H1 (cell line): Measurements from ENCODE around the gene PLD6. TPM values are rescaled to one million over a fixed set of nuclear protein-coding genes. Genes with fewer than 3 reads are reported as not detected.

Experiments used
- CTCF ChIA-PET: fragments of 300-600 bp; sonication (Branson Sonifier 250); formaldehyde crosslinking; loops from one replicate; lab custom pipeline; 2021; ENCODE audit not compliant: partially characterized antibody; lab: Charles Lee
- POLR2A ChIA-PET: fragments of 300-600 bp; sonication (Branson Sonifier 250); formaldehyde crosslinking; loops from one replicate; lab custom pipeline; 2021; ENCODE audit warnings: inconsistent platforms; ENCODE audit not compliant: partially characterized antibody; lab: Charles Lee
- DNase-seq, 2 experiments: peaks; one replicate each; pipeline versions ENCODE4 v3.0.0 to v3.0.0-alpha.2; 2010 to 2022; ENCODE audit warnings: low spot score in 2 of 2, low read depth in 1 of 2, mixed read lengths in 1 of 2
- FAIRE-seq: peaks from 2 replicates; lab custom pipeline; 2011; peaks lifted over from hg19 to GRCh38; lab: Jason Lieb, UNC
- H2AFZ ChIP-seq: 2 replicates; pipeline ENCODE4 v1.8.1; 2012; ENCODE audit warnings: low read length, inconsistent platforms
- H2AK5ac ChIP-seq: 2 replicates; pipeline ENCODE4 v1.6.1; 2013; ENCODE audit warnings: low read depth, low read length
- H2BK120ac ChIP-seq: replicated peaks from 2 replicates; pipeline ENCODE3; 2013; ENCODE audit warnings: low read depth, low read length, inconsistent platforms
- H2BK12ac ChIP-seq: 2 replicates; pipeline ENCODE4 v1.6.1; 2013; ENCODE audit warnings: low read depth, low read length
- H2BK15ac ChIP-seq: 2 replicates; pipeline ENCODE4 v1.6.1; 2013; ENCODE audit warnings: low read length
- H2BK20ac ChIP-seq: 2 replicates; pipeline ENCODE4 v1.6.1; 2013; ENCODE audit warnings: low read length
- H2BK5ac ChIP-seq: 2 replicates; pipeline ENCODE4 v1.6.1; 2013; ENCODE audit warnings: low read depth, low read length
- H3K14ac ChIP-seq: 2 replicates; pipeline ENCODE4 v1.6.1; 2013; ENCODE audit warnings: inconsistent platforms; ENCODE audit not compliant: insufficient read length
- H3K18ac ChIP-seq: 2 replicates; pipeline ENCODE4 v1.6.1; 2013; ENCODE audit warnings: low read length; ENCODE audit errors: extremely low read depth
- H3K23ac ChIP-seq: 2 replicates; pipeline ENCODE4 v1.6.1; 2013; ENCODE audit warnings: inconsistent platforms; ENCODE audit not compliant: insufficient read length
- H3K23me2 ChIP-seq: 2 replicates; pipeline ENCODE4 v1.6.1; 2013; ENCODE audit warnings: low read depth, low read length
- H3K27ac ChIP-seq: 2 replicates; pipeline ENCODE4 v1.6.1; 2011; ENCODE audit warnings: low read depth, low read length, inconsistent platforms
- H3K27me3 ChIP-seq, 4 experiments: replicated peaks in 1 of 4; 1 replicate in 1 of 4; 2 replicates in 3 of 4; pipeline versions ENCODE4 v1.6.1 to v1.8.1; 2011 to 2013; ENCODE audit warnings: low read length in 3 of 4, mild to moderate bottlenecking in 3 of 4, inconsistent platforms in 2 of 4, mixed read lengths in 2 of 4, moderate library complexity in 1 of 4; ENCODE audit not compliant: control insufficient read depth in 3 of 4, insufficient read depth in 3 of 4; ENCODE audit errors: extremely low read depth in 1 of 4
- H3K36me3 ChIP-seq, 4 experiments: 2 replicates each; pipeline versions ENCODE4 v1.6.1 to v1.8.1; 2011 to 2013; ENCODE audit warnings: mild to moderate bottlenecking in 4 of 4, low read length in 3 of 4, moderate library complexity in 2 of 4, control low read depth in 1 of 4, inconsistent platforms in 1 of 4; ENCODE audit not compliant: insufficient read depth in 4 of 4, control insufficient read depth in 2 of 4
- H3K4ac ChIP-seq: replicated peaks from 2 replicates; pipeline ENCODE3; 2013; ENCODE audit warnings: low read length, low read depth, mixed read lengths, inconsistent platforms; ENCODE audit not compliant: insufficient read length
- H3K4me1 ChIP-seq, 4 experiments: replicated peaks in 1 of 4; 1 replicate in 1 of 4; 2 replicates in 3 of 4; pipeline versions ENCODE4 v1.6.1 to v1.8.1; 2011 to 2013; ENCODE audit warnings: low read length in 3 of 4, inconsistent platforms in 2 of 4, mixed read lengths in 1 of 4; ENCODE audit not compliant: insufficient read depth in 4 of 4, control insufficient read depth in 3 of 4
- H3K4me2 ChIP-seq, 2 experiments: 2 replicates each; pipeline versions ENCODE4 v1.6.1 to v1.8.1; 2011 to 2013; ENCODE audit warnings: low read depth in 2 of 2, low read length in 2 of 2, control low read depth in 1 of 2, inconsistent platforms in 1 of 2, mild to moderate bottlenecking in 1 of 2; ENCODE audit not compliant: insufficient read depth in 1 of 2
- H3K4me3 ChIP-seq, 4 experiments: fragments of 200-600, 300-600 bp in 1 of 4; sonication (generic), shearing (Covaris generic), sonication (Bioruptor Twin) in 1 of 4; 2 replicates each; pipeline versions ENCODE4 v1.5.1 to v1.8.1; 2011 to 2016; ENCODE audit warnings: low read length in 4 of 4, low read depth in 3 of 4, control low read depth in 2 of 4, inconsistent platforms in 2 of 4, mild to moderate bottlenecking in 2 of 4, mixed read lengths in 1 of 4, moderate library complexity in 1 of 4; ENCODE audit not compliant: insufficient read depth in 2 of 4; ENCODE audit errors: extremely low read depth in 1 of 4
- H3K56ac ChIP-seq: replicated peaks from 2 replicates; pipeline ENCODE3; 2013; ENCODE audit warnings: low read depth, mild to moderate bottlenecking, mixed read lengths, low read length, inconsistent platforms; ENCODE audit not compliant: insufficient read length
- H3K79me1 ChIP-seq: 2 replicates; pipeline ENCODE4 v1.6.1; 2013; ENCODE audit warnings: low read depth, low read length, control low read depth
- H3K79me2 ChIP-seq, 2 experiments: 2 replicates each; pipeline versions ENCODE4 v1.6.1 to v1.8.1; 2012 to 2013; ENCODE audit warnings: low read length in 2 of 2, mild to moderate bottlenecking in 2 of 2, inconsistent platforms in 1 of 2; ENCODE audit not compliant: insufficient read depth in 2 of 2, control insufficient read depth in 1 of 2
- H3K9ac ChIP-seq, 4 experiments: replicated peaks in 1 of 4; 1 replicate in 1 of 4; 2 replicates in 3 of 4; pipeline versions ENCODE4 v1.6.1 to v1.8.1; 2011 to 2013; ENCODE audit warnings: low read depth in 3 of 4, low read length in 3 of 4, control low read depth in 2 of 4, mild to moderate bottlenecking in 2 of 4, moderate library complexity in 2 of 4, inconsistent platforms in 1 of 4; ENCODE audit errors: extremely low read depth in 1 of 4
- H3K9me3 ChIP-seq, 2 experiments: 2 replicates each; pipeline versions ENCODE4 v1.6.1 to v1.8.1; 2012 to 2013; ENCODE audit warnings: mild to moderate bottlenecking in 2 of 2, moderate library complexity in 2 of 2, control low read depth in 1 of 2, inconsistent platforms in 1 of 2, low read depth in 1 of 2, low read length in 1 of 2, mixed read lengths in 1 of 2; ENCODE audit not compliant: insufficient read depth in 2 of 2
- H4K20me1 ChIP-seq, 2 experiments: replicated peaks in 1 of 2; 2 replicates each; pipeline versions ENCODE3 to v1.8.1; 2011 to 2013; ENCODE audit warnings: inconsistent platforms in 2 of 2, low read length in 2 of 2, mild to moderate bottlenecking in 1 of 2; ENCODE audit not compliant: insufficient read depth in 2 of 2, control insufficient read depth in 1 of 2
- H4K5ac ChIP-seq: 2 replicates; pipeline ENCODE4 v1.6.1; 2013; ENCODE audit warnings: low read length, low read depth, mixed read lengths, inconsistent platforms; ENCODE audit not compliant: insufficient read length
- H4K8ac ChIP-seq: 2 replicates; pipeline ENCODE4 v1.8.0; 2013; ENCODE audit warnings: mild to moderate bottlenecking, moderate library complexity, low read length, inconsistent platforms; ENCODE audit not compliant: insufficient read depth; ENCODE audit errors: extremely low read depth
- H4K91ac ChIP-seq: replicated peaks from 2 replicates; pipeline ENCODE3; 2013; ENCODE audit warnings: low read length, mixed read lengths, inconsistent platforms; ENCODE audit not compliant: insufficient read length
- ASH2L ChIP-seq: fragments of 200-600, 300-600 bp; sonication (generic); IDR thresholded peaks from one replicate; pipeline ENCODE4 v1.7.1; 2017; ENCODE audit warnings: low read length
- BCL11A ChIP-seq, 2 experiments: IDR thresholded peaks; one replicate each; pipeline ENCODE4 v1.6.1; 2011; ENCODE audit warnings: low read depth in 2 of 2, low read length in 2 of 2, mild to moderate bottlenecking in 2 of 2
- CHD2 ChIP-seq: IDR thresholded peaks from 2 replicates; pipeline ENCODE4 v1.6.1; 2012; ENCODE audit warnings: low read length, improper control_type of control experiment
- CTBP2 ChIP-seq: IDR thresholded peaks from 2 replicates; pipeline ENCODE4 v1.7.0; 2011; ENCODE audit warnings: borderline replicate concordance, mild to moderate bottlenecking, moderate library complexity, mixed read lengths, low read length; ENCODE audit not compliant: insufficient read depth, insufficient read length
- JUN ChIP-seq: IDR thresholded peaks from 2 replicates; pipeline ENCODE4 v1.6.1; 2011; ENCODE audit warnings: low read depth, mild to moderate bottlenecking, improper control_type of control experiment, low read length
- JUND ChIP-seq: IDR thresholded peaks from 2 replicates; pipeline ENCODE4 v1.6.1; 2011; ENCODE audit warnings: mild to moderate bottlenecking, improper control_type of control experiment, low read length
- KDM4A ChIP-seq: IDR thresholded peaks from one replicate; pipeline ENCODE4 v1.7.1; 2012; ENCODE audit warnings: low read depth, mild to moderate bottlenecking, moderate library complexity, low read length, inconsistent platforms; ENCODE audit not compliant: severe bottlenecking
- KDM5A ChIP-seq: fragments of 200-600 bp; IDR thresholded peaks from 2 replicates; pipeline ENCODE4 v1.7.1; 2012; ENCODE audit warnings: mild to moderate bottlenecking, low read length, inconsistent platforms, mixed read lengths
- MAFK ChIP-seq: IDR thresholded peaks from 2 replicates; pipeline ENCODE4 v1.6.1; 2012; ENCODE audit warnings: low read depth, mild to moderate bottlenecking, improper control_type of control experiment, low read length
- NRF1 ChIP-seq: IDR thresholded peaks from 2 replicates; pipeline ENCODE4 v1.6.1; 2011; ENCODE audit warnings: mild to moderate bottlenecking, low read depth, low read length, improper control_type of control experiment
- SIN3A ChIP-seq, 2 experiments: IDR thresholded peaks in 1 of 2; conservative IDR thresholded peaks in 1 of 2; 2 replicates each; pipeline ENCODE4 v1.6.1; 2011 to 2012; ENCODE audit warnings: low read length in 2 of 2, improper control_type of control experiment in 1 of 2, low read depth in 1 of 2, mild to moderate bottlenecking in 1 of 2
- SP2 ChIP-seq: IDR thresholded peaks from 2 replicates; pipeline ENCODE4 v1.6.1; 2012; ENCODE audit warnings: mild to moderate bottlenecking, low read length, inconsistent platforms
- SUZ12 ChIP-seq: fragments of 200-600 bp; sonication (generic); IDR thresholded peaks from 2 replicates; pipeline ENCODE4 v1.6.1; 2012; ENCODE audit warnings: mild to moderate bottlenecking, inconsistent platforms, low read length, moderate library complexity, mixed read lengths
- TAF7 ChIP-seq: optimal IDR thresholded peaks from 2 replicates; pipeline ENCODE3; 2011; ENCODE audit warnings: low read depth, mild to moderate bottlenecking, inconsistent platforms, low read length, moderate library complexity, borderline replicate concordance
- WGBS, 2 experiments: shearing (Covaris generic) in 1 of 2; methylation state at CpG; one replicate each; pipeline versions ENCODE4 v1.1.6 to v1.1.7; 2013 to 2015; ENCODE audit warnings: low lambda C conversion rate in 2 of 2, mixed read lengths in 2 of 2, inconsistent platforms in 1 of 2, low coverage in 1 of 2, missing lambda C conversion rate in 1 of 2; ENCODE audit not compliant: insufficient replicate concordance in 2 of 2, insufficient coverage in 1 of 2, insufficient read length in 1 of 2; ENCODE audit errors: extremely low coverage in 1 of 2, missing lambda C conversion rate in 1 of 2; 5-methylcytosine and 5-hydroxymethylcytosine counted together
- polyA plus RNA-seq, 7 experiments: library from polyadenylated mRNA; depleted of rRNA in 3 of 7; stranded (reverse) in 5 of 7; unstranded in 2 of 7; fragments of >200 nt in 5 of 7; fragments of 200-250 nt in 2 of 7; gene quantifications; 1 replicate in 5 of 7; 2 replicates in 1 of 7; 4 replicates in 1 of 7; pipeline versions ENCODE4 v1.2.1 to v1.2.3, GENCODE V29; 2011 to 2013; ENCODE audit warnings: missing spikeins in 2 of 7, mixed read lengths in 2 of 7
- total RNA-seq: library from RNA; stranded (reverse); fragmentation: NEBNext Ultra II Directional; extraction: Animal tissue kit (Norgen Biotek cat#: 25700); gene quantifications from 2 replicates; pipeline ENCODE4 v1.2.1, GENCODE V29; 2021

PLD6 gene
- total and polyA plus RNA-seq, 2 of the 8 experiments (the other 6 are each of a cell fraction or from before 2014, with no cell fraction given) = 0.20 to 0.22 TPM

- DNase-seq (no peak), FAIRE-seq (no peak)
- Histone ChIP-seq H3K4me1 (no peaks in the 10 kb centered on the region), H4K91ac (no peak overlapping the region), H3K56ac (no peak overlapping the region), H3K9me3 (no peaks in the 10 kb centered on the region), H3K27ac (no peak overlapping the region), H2BK20ac (no peak overlapping the region), H2AFZ (no peak overlapping the region), H3K14ac (no peak overlapping the region), H3K23ac (no peak overlapping the region), H4K20me1 (peaks cover 0 to 7% of the 10 kb centered on the region in 2 experiments), H3K4me3 (no peak overlapping the region), H2BK12ac (no peak overlapping the region), H3K36me3 (peaks cover 4 to 17% (median 9%) of the 10 kb centered on the region in 4 experiments; a peak in 7 of 8 replicates), H3K27me3 (no peaks in the 10 kb centered on the region; a peak in 1 of 7 replicates), H2BK15ac (no peak overlapping the region), H3K18ac (no peak overlapping the region), H3K23me2 (no peaks in the 10 kb centered on the region), H2AK5ac (no peak overlapping the region), H2BK5ac (no peak overlapping the region; the same call in 1 of the 2 replicates), H3K79me1 (no peaks in the 10 kb centered on the region), H4K5ac (no peak overlapping the region), H3K79me2 (no peaks in the 10 kb centered on the region), H4K8ac (no peak overlapping the region), H3K9ac (no peak overlapping the region), H2BK120ac (no peak overlapping the region), H3K4ac (no peak overlapping the region), H3K4me2 (no peak overlapping the region)
- ChIA-PET CTCF (interaction anchor here (0.6 to 6.2 kb wide), 6 partner anchors 9 to 178 kb away, joined by 3 to 44 read pairs (median 3); no protein-coding TSS in a partner anchor), POLR2A (no interaction called here)
- 88% methylated on average over 4 of the region's 4 CpGs; no CpG with 5 or more reads in 1 of the 2 experiments for WGBS, 2 experiments
- no peak for TF ChIP-seq KDM4A
- TF ChIP-seq BCL11A (IDR thresholded peaks at IDR 0.05; ENCODE audit: low read depth in 2 of 2, low read length in 2 of 2) = no peak
- TF ChIP-seq NRF1 = no peak
- no peak for TF ChIP-seq JUND
- TF ChIP-seq JUN = no peak
- TF ChIP-seq SUZ12 = no peak
- no peak for TF ChIP-seq MAFK
- TF ChIP-seq CHD2 = no peak
- no peak for TF ChIP-seq CTBP2
- no peak for TF ChIP-seq TAF7
- no peak for TF ChIP-seq SP2
- TF ChIP-seq ASH2L = no peak
- no peak for TF ChIP-seq KDM5A
- TF ChIP-seq SIN3A (conservative IDR thresholded peaks at IDR 0.05 in 1 of 2, IDR thresholded peaks at IDR 0.05 in 1 of 2; ENCODE audit: low read depth in 1 of 2, low read length in 2 of 2) = no peak
These were observed 36.7 kb downstream of the PLD6 start for GRCh38 chr17:17169396-17169795.
